ENCODE data around the gene TERT. TPM values are rescaled to one million over a fixed set of nuclear protein-coding genes. Genes with fewer than 3 reads are reported as not detected.

Gene TERT
- total and polyA plus RNA-seq, 2 of the 4 experiments (the other 2 are of a cell fraction) = not detected

- Histone ChIP-seq H3K56ac (ENCODE audit: extremely low read depth, insufficient read depth, low read length) (no peak overlapping the region), H3K27ac (ENCODE audit: insufficient read depth, low read length) (no peak overlapping the region), H3K23ac (ENCODE audit: low read depth, low read length) (no peak overlapping the region), H3K36me3 (ENCODE audit: control insufficient read depth, insufficient read depth, low read length) (no peaks in the 10 kb centered on the region), H3K18ac (ENCODE audit: low read depth, low read length) (no peak overlapping the region), H4K8ac (ENCODE audit: low read depth in 2 of 2, low read length in 2 of 2) (no peak overlapping the region), H3K9me3 (ENCODE audit: control insufficient read depth, insufficient read depth, low read length) (peaks cover 17% of the 10 kb centered on the region), H2BK15ac (ENCODE audit: low read depth, low read length) (no peak overlapping the region), H4K5ac (ENCODE audit: low read depth, low read length) (no peak overlapping the region), H2AK5ac (ENCODE audit: low read depth, low read length) (no peak overlapping the region), H3K14ac (replicated peaks; ENCODE audit: low read depth, low read length) (no peak overlapping the region), H2AK9ac (replicated peaks; ENCODE audit: low read depth, low read length, poor library complexity) (no peak overlapping the region), H2BK5ac (ENCODE audit: low read depth, low read length, poor library complexity, severe bottlenecking) (no peak overlapping the region), H3K4me2 (ENCODE audit: low read depth, low read length) (no peak overlapping the region), H2AFZ (replicated peaks; ENCODE audit: low read length, poor library complexity) (no peak overlapping the region), H3K9ac (ENCODE audit: low read depth, low read length) (no peak overlapping the region), H2BK120ac (ENCODE audit: low read depth, low read length) (no peak overlapping the region), H4K91ac (ENCODE audit: insufficient read depth, low read depth, low read length) (no peak overlapping the region), H4K20me1 (ENCODE audit: insufficient read depth, low read length) (no peaks in the 10 kb centered on the region), H3K4me1 (ENCODE audit: control insufficient read depth, insufficient read depth, low read length) (no peaks in the 10 kb centered on the region), H3K27me3 (ENCODE audit: control insufficient read depth, insufficient read depth, low read length) (peaks cover 5% of the 10 kb centered on the region; the same call in 1 of the 2 replicates), H2BK20ac (ENCODE audit: low read depth, low read length) (no peak overlapping the region), H3K79me1 (ENCODE audit: low read depth in 1 of 2, low read length in 2 of 2) (no peaks in the 10 kb centered on the region), H3K4me3 (ENCODE audit: insufficient read depth, low read depth, low read length) (no peak overlapping the region), H3K9me1 (ENCODE audit: insufficient read depth, low read length) (peaks cover 6% of the 10 kb centered on the region; the same call in 1 of the 2 replicates), H3K4ac (ENCODE audit: low read depth, low read length) (no peak overlapping the region)
- TF ChIP-seq FOS (IDR thresholded peaks at IDR 0.05; ENCODE audit: low read depth, low read length) = no peak
- TF ChIP-seq RCOR1 (IDR thresholded peaks at IDR 0.05; ENCODE audit: insufficient replicate concordance, low read length) = no peak
- TF ChIP-seq BHLHE40 (IDR thresholded peaks at IDR 0.05; ENCODE audit: low read depth, low read length) = no peak
- TF ChIP-seq SMC3 (IDR thresholded peaks at IDR 0.05; ENCODE audit: low read depth, low read length) = no peak
- no peak for TF ChIP-seq MAFK (IDR thresholded peaks at IDR 0.05; ENCODE audit: low read depth, low read length)
- TF ChIP-seq, protein P1, sequence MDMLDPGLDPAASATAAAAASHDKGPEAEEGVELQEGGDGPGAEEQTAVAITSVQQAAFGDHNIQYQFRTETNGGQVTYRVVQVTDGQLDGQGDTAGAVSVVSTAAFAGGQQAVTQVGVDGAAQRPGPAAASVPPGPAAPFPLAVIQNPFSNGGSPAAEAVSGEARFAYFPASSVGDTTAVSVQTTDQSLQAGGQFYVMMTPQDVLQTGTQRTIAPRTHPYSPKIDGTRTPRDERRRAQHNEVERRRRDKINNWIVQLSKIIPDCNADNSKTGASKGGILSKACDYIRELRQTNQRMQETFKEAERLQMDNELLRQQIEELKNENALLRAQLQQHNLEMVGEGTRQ (IDR thresholded peaks at IDR 0.05; ENCODE audit: low read depth, low read length) = no peak
- no peak for TF ChIP-seq RAD21 (IDR thresholded peaks at IDR 0.05; ENCODE audit: low read length)
- no peak for TF ChIP-seq POLR2A (IDR thresholded peaks at IDR 0.05; ENCODE audit: low read depth, low read length)
- no peak for TF ChIP-seq CHD1 (IDR thresholded peaks at IDR 0.05; ENCODE audit: low read depth, low read length)
- TF ChIP-seq NFE2L2 (IDR thresholded peaks at IDR 0.05; ENCODE audit: low read depth, low read length) = no peak
- TF ChIP-seq MXI1 (IDR thresholded peaks at IDR 0.05; ENCODE audit: borderline replicate concordance, low read depth, low read length) = no peak
- no peak for TF ChIP-seq CTCF (conservative IDR thresholded peaks at IDR 0.05; ENCODE audit: low read depth, low read length)
- TF ChIP-seq RFX5 (IDR thresholded peaks at IDR 0.05; ENCODE audit: low read depth, low read length) = no peak
- TF ChIP-seq ELK1 (IDR thresholded peaks at IDR 0.05; ENCODE audit: borderline replicate concordance, low read depth, low read length) = no peak
- ChIA-PET CTCF (no interaction called here), POLR2A (ENCODE audit: unreplicated experiment) (no interaction called here)
- ATAC-seq (ENCODE audit: low read depth) (no peak), DNase-seq (no peak)
- BruUV-seq (replicated peaks) = no TSS peak
- intact Hi-C loops (cut with micrococcal nuclease) (no loop called here), dilution Hi-C loops (cut with HindIII; ENCODE audit: low sequenced_read_pairs, unreplicated experiment) (no loop called here), in situ Hi-C loops (cut with MboI; ENCODE audit: low sequenced_read_pairs) (no loop called here)
- 73% methylated on average over 10 of the region's 18 CpGs; no CpG with 5 or more reads in 1 of the 2 experiments for WGBS, 2 experiments (ENCODE audit: extremely low coverage in 2 of 2, insufficient read length in 1 of 2)
Measured at GRCh38 chr5:1212881-1213280, 82.0 kb downstream of the TERT start.
